Activated CD8-positive, alpha-beta memory T cell treated with anti-CD3 and anti-CD28 coated beads for 48 hours (primary cell): ENCODE data around the gene SNAP47.

Experiments used
- DNase-seq, 3 experiments: peaks; one replicate each; pipeline ENCODE4 v3.0.0-alpha.2; 2020; ENCODE audit warnings: low read depth in 2 of 3, low spot score in 2 of 3

SNAP47 gene

DNA sequence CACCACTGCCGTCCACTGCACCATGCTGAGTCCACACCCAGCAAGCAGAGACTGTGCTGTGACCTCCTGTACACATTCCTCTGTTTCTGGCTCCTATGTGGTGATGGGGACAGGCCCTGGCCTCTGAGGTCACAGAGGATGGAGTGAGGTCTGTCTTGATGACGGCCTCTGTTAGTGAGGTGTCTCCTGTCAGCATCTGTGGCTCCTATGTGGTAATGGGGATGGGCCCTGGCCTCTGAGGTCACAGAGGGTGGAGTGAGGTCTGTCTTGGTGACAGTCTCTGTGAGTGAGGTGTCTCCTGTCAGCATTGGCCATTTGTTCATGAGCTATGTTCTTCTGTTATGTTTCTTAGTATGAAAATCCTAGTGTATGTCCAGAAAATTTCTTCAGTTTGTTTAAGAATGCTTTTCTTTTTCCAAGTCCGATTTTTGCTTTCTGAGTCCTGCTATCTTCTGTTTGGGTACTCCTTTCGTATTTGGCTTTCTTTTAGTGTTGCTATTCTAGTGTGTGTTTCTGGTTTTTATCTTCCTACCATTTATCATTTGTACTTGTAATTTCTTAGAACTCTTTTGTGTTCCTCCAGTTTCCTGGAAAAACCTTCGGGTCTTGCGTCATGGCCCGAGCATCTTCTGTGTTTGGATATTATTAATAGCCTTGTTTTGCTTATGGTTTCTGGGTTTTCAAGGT, 13.4 kb downstream of the SNAP47 start:
- DNase-seq, result no peak

DNA sequence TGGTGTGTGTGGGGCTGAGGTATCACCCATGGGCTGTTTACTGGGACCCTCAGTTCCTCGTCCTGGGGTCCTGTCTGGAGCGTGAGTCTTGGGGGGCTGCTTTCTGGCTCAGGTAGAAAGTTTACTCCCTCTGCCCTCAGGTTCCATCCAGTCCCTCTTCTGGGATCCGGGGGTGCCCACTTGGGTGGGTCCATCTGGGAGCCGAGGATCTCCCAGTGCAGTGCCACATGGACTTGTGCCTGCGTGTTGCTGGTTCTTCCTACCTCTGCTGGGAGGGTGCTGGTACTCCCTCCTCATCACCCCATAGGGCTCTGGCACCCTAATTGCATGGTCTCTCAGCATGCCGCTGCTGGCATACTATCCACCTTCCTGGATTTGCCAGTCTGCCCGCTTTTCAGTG, 14.0 kb downstream of the SNAP47 start:
- DNase-seq, result no peak

DNA sequence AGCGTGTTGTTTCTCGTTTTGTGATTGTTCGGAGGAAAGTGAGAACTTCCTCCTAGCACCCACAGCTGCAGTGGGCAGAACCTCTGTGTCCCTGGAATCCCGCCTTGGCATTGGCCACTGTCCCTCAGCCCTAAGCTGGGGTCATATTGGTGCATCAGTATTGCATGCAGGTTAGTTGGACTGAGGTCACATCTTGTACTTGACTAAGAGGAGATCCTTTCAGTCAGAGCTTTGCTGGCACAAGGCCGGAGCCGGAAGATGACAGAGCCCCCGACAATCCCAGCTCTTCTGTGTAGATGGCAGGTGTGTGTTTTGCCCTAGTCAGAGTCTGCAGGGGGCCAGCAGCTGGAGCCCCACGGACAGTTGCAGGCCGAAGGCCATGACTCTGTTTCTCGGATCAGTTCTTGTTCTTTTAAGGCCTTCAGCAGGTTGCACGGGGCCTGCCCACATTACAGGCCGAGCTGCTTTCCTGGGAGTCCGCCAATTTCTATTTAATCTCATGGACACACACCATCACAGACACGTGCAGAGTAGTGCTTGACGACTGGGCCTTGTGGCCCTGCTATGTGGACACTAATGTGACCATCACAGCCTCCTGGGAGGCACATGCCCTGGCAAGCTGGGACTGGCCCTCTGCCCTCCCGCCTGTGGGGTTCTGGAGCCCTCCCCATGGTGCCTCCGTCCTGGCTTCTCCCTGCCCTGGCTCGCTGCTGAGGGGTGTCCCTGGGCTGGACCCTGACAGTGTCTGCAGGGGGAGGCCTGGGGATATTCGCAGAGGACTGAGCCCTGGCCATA, 14.9 kb downstream of the SNAP47 start:
- DNase-seq, result no peak

DNA sequence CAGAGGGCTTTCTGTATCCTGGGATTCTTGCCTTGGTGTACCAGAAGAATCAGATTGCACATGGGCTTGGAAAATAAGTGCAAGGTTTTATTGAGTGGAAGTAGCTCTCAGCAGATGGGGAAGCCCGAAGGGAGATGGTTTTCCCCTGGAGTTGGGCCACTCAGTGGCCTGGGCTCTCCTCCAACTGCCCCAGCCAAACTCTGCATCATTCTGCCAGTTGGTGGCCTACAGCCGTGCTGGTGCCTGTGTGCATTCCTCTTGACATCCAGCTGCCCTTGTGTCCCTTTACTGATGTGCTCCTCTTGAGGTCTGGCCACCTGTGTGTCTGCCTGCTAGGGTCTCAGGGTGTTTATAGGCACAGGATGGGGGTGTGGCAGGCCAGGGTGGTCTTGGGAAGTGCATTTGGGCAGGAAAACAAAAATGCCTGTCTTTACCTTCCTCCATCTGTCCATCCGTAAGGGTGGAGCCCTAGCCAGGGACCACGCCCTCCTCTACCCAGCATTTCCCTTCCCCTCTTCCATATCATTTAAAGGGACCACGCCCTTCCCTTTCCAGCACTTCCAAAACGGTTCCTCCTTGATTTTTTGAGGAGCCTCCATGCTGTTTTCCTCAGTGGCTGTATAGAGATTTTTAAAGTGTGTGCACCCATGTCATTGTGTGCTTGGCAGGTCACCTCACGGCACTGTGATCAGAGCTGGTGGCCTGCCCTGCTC, 18.9 kb downstream of the SNAP47 start:
- no peak for DNase-seq

DNA sequence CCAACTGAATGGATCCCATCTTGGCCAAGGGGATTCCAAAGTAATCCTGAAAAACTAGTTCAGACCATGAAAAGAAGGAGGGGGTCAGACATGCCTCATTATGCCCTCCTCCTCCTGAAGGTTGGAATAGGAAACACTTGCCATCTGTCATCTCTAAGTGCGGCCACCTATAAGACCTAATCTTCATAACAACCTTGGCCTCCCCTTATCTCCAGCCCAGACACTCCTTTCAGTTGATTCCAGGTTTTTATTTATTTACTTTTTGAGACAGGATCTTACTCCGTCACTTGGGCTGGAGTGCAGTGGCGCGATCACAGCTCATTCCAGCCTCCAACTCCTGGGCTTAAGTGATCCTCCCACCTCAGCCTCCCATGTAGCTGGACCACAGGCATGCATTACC, 19.7 kb downstream of the SNAP47 start:
- no peak for DNase-seq

DNA sequence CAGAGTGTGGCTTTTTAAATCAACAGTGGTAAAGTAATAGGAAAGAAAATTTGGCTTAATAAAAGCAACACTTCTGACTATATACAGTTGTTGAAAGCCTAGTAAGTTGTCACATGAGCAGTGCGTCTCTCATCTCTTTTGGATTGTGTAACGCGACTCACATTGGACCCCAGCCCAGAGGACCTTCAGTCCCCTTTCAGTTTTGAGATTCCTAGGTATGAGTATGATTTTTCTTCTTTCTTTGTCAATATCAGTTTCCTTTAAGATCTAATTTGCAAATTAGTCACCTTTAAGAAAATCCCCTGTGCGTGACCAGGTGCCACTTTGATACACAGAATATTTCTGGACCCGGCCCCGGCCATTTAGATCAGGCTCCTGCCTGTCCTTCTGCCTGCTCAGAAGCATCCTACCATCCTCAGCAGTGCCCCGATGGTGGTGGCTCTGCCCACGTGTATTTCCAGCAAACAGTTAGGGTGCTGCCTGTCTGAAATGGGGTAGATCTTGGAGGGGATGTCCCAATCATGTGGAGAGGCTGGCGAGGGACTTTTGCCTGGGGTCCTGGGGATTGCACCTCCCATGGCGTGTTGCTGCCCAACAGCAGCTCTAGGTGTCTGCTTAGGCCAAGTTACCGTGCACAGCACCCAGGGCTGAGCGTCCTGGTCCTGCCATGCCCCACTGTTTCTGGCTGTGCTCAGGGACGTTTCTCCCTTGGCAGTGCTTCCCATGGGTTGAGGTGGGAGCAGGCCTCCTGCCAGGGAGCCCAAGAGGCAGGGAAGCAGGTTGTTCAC, 21.1 kb downstream of the SNAP47 start:
- no peak for DNase-seq

DNA sequence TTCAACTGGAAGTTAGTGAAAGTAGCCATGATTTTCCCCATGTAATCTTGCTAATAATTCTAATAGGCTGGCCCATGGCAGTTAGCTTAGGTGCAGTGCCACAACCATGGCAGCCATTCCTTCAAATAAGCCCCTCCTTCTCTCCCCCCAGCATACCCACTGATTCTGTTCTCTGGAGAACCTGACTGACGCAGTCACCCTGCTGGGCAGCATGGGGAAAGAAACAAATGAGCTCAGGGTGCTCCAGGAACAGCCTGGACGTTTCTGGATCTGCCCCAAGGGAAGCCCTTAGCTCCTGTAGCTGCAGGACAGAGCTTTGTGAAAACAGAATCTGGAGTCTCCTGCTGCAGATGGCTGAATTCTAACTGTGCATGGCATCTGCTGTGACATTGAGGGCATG, 22.5 kb downstream of the SNAP47 start:
- no peak for DNase-seq

DNA sequence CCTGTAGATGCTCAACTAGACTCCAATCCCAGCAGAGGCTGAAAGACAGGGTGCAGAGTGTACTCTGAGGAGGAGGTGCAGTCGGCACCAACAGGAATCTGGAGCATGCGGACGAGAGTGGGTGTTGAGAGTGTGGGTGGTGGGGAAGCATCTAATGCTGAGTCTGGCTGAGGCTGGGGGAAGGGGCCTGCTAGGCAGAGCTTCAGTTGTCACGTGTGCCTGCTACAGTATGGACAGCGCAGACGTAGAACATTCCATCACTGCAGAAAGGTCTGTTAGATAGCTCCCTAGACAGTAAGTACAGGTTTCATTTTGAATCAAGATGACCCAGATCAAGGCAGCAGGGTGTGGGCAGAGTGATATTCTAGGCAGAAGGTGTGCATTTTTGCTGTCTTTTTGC, 23.1 kb downstream of the SNAP47 start:
- DNase-seq, result no peak

DNA sequence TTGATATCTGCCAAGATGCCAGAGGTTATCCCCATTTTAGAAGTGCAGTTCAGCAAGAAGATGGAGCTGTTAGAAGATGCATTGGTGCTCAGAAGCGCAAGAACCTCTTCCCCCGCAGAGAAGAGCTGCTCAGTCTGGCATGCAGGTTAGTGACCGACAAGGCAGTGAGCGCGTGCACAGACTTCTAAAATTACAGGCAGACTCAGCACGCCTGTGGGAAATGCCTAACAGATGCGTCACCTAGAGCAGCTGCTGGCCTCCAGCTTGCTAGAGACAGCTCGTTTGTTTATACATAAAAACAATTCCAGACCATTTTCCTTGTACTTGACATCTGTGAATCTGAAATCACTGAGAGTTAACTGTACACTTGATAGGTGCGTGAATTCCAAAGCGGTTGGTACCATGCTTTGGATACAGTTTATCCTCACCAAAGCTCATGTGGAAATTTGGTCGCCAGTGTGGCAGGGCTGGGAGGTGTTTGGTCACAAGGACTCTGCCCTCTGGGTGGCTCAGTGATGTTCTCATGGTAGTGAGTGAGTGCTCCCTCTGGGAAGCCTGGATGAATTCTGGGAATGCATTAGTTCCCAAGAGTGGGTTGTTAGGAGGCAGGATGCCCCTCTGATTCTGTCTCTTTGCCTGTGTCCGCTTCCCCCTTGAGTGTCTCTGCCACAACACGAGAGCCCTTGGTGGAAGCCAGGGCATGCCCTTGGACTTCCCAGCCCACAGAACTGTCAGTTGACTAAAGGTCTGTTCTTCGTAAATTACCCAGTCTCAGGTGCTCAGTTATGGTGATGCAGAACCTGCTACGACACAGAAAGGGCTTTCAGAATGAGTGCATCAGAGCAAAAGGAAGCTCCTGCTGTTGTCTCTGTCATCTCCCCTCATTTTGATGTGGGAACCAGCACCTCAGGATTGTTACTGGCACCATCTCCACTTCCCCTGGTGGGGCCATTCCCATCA, 24.4 kb downstream of the SNAP47 start:
- DNase-seq, result no peak

DNA sequence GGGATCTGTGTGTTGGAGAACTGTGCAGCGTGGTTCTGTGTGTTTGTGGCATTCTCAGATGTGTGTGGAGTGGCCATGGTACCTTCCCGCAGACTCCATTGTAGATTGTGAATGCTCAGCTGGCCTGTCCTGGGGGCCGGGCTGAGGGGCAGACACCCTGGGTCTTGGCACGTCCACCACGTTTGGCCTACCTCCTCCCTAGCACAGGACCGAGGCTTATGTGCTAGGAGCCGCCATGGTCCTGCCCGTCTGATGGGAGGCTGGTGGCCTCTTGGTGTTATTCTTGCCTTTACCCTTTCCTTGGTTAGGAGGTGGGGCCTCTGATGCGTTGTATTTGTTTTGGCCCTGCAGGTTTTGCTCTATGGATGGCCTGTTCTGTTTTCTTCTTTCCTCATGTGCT, 25.1 kb downstream of the SNAP47 start:
- no peak for DNase-seq

DNA sequence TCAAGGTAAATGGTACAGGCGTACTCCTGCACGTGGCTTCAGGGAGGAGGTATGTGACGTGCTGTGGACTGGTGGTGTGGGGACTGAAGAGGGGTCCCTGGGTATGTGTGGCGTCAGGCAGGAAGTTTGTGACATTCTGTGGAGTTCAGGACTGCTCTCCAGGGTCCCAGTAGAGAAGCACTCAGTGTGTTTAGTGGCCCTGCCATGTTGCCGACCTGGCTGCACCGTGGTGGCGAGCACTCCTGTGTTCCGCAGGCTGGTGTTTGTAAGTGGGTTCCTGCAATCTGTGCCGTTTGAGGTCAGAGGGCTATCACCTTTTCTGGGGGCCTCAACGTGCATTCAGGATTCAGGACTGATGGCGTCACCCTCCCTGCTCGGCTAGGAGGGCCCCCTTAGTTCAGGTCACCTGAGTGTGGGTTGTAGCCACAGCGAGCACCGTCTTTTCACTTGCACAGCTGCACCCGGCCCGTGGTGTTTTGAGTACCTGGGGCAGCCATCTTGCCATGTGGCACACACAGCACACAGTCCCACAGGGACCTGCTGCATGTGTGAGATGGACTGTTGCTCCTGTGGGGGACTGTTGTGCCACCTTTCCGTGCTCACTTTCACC, 26.5 kb downstream of the SNAP47 start:
- no peak for DNase-seq

DNA sequence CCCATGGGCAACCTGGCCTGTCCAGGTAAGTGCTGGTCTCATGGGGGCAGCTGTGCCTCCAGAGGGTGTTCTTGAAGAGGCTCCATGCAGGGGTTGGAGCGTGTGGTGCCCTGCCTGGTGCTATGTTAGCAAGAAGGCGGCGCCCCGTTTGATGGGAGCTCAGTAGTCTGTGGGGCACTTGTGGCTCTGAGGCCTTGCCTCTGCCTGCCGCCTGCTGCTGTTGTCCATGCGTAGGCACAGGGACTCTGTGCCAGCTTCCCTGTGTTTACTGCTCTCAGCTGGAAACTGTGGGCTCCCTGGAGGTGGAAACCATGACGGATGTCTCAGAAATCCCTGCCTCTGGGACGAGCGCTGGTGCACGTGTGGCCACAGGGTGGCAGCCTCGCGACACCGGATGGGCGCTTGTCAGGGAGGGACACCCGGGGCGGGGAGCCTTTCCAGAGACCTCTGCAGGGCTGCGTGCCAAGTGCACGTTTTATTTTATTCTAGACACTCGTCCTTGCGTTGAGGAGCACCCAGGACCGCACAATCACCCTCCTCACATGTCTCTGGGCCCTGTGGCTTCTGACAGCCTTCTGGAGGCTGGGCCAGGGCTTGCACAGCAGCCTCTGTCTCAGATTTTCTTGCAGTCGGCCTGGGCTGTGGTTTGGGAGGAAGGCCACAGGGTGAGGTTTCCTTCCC, 27.1 kb downstream of the SNAP47 start:
- peak; percentile 56 to 72 (median 69) for DNase-seq

DNA sequence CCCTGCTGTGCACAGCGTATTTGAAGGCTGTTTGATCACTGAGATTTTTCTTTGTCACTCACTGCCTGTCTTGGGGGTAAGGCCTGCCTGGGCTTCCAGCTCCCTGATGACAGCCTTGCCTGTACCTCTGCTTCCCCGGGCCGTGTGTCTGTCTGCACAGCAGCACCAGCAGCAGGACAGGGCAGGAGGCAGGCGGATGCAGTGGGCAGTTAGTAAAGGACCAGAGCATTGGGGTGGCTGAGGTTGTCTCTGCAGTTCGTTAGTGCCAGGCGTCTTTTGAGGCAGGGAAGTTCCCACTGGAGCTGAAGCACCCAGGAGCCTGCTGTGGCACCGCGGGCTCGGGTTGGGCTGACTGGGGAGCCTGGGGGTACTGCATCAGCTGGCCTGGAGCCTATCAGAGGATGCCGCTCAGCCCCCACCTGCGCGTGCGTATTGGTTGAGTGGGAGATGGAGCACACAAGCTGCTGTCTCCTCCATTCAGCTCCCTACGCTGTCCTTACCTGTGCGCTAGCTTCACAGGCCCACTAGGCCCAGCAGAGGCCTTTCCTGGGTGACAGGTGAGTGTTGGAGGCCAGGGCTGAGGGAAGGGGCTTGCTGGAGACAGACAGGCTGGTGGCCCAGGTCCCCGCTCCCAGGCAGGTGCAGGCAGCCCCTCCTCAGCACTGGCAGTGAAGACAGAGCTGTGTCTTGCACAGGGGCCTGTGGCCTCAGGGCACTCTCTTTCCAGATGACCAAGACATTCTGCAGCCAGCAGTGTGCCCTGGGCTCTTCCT, 28.2 kb downstream of the SNAP47 start:
- DNase-seq, result no peak

DNA sequence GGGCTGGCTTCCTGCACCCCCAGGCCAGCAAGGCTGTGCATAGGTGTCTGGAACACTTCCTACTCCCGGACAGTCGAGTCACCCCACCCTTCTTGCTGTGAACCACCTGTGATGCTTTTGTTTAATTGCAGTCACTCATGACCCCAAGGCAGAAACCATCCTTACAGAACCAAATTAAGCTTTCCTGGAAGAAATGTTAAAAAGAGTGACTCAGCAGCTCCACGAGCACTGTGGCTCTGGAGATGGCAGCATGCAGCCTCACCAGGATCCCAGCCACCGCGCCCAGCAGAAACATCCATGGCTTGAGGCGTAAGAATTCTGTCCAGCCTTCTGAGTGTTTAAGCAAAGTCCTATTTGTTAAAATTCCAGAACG, 28.8 kb downstream of the SNAP47 start:
- DNase-seq, result no peak

DNA sequence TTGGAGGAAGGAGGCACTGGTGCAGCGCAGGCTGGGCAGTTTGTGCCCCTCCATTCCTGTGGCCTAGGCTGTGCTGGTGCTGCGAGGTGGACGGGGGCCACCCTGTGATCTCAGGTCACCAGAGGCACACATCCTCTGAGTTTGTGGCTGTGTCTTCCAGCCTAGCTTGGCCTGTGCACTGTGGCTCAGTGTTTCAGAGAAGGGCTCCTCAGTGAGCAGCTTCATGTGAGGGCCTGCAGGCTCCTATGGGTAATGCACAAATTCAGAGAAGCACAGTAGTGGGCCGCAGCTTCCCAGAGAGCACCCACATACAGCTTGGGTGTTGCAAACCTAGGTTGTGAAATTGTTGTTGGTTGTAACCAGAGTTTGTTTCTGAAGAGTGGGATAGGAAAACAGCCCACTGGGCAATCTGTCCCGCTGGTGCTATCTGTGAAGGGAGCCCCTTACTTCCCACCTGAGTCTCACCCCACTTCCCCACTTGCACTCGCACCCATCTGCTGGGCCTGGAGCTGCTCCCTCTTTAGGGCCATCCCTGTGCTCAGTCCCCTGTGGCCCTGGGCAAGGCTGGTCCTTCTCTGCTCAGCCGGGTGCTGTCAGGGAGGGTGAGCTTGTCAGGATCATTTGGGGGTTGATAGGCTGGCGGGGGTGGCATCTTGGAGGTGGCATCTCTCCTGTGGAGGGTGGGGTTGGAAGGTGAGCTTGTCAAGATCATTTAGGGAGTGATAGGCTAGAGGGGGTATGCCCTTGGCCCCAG, 30.2 kb downstream of the SNAP47 start:
- no peak for DNase-seq

DNA sequence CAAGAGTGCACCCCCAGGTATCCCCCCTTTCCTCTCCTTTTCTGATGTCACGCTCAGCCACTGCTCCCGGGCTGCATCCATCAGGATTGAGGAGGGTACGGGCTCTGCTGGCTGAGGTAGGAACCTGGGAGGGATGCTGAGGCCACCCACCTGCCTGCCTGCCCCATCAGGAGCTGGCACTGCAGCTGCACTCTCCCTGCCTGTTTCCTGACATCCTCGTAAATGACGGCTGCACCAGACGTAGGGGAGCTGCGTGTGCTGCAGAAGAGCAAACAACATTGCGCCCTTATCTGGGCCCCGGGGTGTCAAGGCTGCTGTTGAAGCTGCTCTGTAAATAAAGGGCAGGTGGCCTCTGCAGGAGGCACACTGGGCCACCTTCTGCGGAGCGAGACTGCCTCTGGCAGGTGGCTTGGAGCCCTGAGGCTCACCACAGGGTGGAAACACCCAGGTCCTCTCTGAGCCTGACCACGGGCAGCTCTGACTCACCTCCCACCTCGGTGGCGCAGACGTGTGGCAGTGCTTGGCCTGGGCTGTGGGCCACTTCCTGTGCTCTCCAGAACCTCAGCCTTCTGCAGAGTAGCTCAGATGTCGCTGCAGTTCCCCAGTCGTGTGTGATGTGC, 30.9 kb downstream of the SNAP47 start:
- peak; percentile 18 to 61 (median 38) for DNase-seq

DNA sequence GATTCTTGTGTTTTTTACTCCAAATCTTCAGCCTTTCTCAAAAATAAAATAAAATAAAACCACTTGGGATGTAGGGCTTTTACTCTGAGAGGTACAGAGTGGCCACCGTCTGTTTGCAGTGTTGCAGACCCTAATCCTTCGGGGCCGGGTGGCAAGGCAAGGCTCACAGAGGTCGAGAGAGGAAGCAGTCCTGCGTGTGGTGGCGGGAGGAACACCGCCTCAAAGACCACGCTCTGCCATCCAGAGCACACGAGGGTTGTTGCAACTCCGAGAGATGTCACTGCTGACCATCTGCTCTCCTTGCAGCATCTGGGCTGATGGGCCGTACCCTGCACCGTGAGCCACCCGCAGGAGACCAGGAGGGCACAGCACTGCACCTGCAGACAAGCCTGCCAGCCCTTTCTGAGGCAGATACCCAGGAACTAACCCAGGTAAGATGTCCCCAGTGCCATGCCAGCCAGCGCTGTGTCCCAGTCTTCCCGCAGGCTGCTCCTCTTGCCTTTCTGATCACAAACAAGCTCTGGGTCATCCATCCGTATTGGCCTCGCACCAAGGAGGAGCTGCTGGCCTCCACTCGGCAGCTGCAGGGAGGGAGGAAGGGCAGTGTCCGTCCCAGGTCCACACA, 31.5 kb downstream of the SNAP47 start:
- DNase-seq, result no peak
